GM18499 (cell line): ENCODE results near the gene PLG.
"Not testable (repeated sequence)": the region's sequence is repeated elsewhere in the genome, so short reads cannot be mapped to it uniquely, and the experiment has no call there.

ENCODE experiments used
- ATAC-seq: cut with Tn5 transposase; IDR thresholded peaks from one replicate; pipeline ENCODE4 v1.9.1; 2021; ENCODE audit warnings: moderate number of reproducible peaks; ENCODE audit not compliant: insufficient read depth, unreplicated experiment

PLG gene

DNA sequence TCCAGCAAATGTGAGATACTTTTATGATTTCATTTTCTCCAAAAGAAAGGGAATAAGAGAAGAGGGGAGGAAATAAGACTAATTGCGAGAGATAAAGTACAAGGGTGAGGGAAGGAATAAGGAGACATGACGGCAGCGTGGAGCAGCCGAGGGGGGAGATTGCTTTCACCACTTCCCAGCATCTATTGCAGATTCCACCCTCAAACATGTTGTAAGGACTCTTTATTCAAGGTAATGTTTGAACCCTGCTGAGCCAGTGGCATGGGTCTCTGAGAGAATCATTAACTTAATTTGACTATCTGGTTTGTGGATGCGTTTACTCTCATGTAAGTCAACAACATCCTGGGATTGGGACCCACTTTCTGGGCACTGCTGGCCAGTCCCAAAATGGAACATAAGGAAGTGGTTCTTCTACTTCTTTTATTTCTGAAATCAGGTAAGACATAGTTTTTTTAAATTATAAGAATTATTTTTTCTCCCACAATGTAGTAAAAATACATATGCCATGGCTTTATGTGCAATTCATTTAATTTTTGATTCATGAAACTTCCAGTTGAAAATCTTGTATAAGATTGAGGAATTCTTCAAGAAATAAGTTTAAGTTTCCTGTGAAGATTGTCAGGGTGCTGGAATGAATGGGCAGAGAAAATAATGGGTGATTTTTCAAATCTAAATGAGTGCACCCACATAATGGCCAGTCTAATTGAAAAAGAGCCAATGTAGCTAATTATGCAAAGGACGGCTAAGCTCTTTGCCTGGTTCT lies at the start of gene PLG:
Gene PLG, plus strand, starts transcription at position 327 of the 763 bp plus-strand sequence. Its CDS starts 61 bp downstream, at position 388.
- not testable (repeated sequence) for ATAC-seq

GRCh38 chr6:160659562-160659961 lies 42.5 kb upstream of the PLG start:
- no peak for ATAC-seq

DNA sequence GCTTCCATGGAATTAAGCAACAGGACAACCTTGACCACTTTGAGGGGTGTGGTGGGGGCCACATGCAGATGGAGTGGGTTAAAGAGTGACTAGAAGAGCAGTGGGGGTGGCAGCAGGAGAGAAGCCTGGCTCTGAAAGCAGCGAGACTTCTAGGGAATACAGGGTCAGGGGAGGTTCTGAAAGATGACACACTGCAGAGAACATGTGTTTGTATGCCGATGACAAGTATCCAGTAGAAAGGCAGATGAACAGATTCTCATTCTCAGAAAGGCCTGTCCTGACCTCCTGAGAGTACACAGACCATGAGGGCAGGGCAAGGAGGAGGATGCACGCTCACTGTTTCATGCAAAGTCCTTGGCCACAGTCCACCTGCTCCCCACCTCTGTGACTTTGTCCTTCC lies 40.8 kb upstream of the PLG start:
- no peak for ATAC-seq

- no peak for ATAC-seq
These were observed 39.6 kb upstream of the PLG start for GRCh38 chr6:160662429-160662828.

DNA sequence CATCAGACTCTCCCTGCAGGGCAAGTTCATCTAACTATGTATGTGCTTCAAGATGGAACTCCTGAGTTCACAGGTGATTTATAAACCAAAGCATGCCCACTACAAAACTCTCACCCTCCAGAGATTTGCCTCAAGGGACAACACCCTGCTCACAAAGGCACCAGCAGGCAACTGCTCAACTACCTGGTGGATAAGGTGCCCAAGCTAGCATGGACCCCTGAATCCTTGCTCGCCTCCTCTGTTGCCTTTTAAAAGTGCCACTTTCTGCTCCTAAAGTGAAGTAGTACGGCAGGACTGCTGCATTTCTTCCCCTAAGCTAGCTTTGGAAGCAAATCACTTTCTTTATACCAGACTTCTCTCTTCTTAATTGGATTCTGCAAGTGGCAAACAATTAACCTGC lies 39.2 kb upstream of the PLG start:
- ATAC-seq = no peak

- ATAC-seq = not testable (repeated sequence)
These were observed 37.8 kb upstream of the PLG start, which contains the start of gene LPA for GRCh38 chr6:160664198-160664597. TSS of gene LPA (minus strand) at chr6:160664275. CDS start at chr6:160664214, 61 bp downstream.

DNA sequence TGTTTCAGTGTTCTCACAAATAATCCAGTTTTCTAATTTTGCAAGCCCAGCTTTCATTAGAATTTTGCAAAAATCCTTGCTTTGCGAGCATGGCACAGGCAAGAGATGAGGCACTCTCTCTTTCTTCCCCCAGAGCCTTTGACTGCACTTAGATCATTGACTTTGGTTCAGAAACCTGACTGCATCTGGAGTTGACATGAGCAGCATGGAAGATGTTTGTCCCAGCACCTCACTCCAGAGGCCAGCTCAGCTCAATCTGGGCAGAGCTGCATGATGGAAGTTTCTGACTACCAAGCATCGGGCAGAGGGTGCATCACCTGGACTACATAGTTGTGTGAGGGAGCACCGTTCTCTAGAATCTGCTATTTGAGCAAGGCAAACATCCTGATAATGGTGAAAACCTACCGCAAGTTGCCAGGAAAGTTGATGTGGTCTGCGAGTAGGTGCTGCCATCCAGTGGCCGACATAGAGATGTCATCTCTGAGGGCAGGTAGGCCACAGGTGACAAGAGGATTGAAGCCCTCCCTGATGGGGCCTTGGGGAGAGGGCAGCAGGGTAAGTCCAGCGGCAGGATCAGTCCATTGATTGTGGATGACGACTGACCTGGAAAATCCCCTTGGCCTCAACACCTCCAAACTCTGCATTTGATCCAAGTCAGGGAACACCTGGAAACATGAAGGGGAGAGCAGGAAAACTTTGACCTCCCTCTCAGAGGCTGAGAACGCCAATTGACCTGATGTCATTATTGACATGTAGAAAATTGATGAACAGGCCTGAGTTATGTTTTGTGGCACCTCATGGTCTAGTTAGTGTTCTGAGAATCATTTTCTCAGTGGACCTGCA lies 34.2 kb upstream of the PLG start:
- ATAC-seq = peak; percentile 77

GRCh38 chr6:160668589-160668988 lies 33.5 kb upstream of the PLG start:
- ATAC-seq = no peak

- ATAC-seq = not testable (repeated sequence)
These were observed 25.6 kb upstream of the PLG start for GRCh38 chr6:160676418-160676817.

DNA sequence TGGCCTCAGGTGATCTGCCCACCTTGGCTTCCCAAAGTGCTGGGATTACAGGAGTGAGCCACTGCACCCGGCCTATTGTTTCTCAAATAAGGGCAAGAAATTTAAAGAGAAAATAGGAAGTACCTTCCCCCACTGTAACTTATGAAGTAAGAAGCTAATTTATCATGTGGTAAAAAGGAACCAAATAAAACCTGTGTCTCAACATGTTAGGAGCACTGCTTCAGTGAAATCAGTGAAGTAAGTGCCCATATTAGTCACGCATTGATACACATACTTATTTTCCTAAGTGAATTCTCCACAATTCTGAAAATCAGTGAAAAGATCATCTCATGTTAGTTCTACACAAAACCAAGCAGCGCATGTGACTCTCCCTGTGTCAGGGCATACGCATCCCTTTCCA lies 23.8 kb upstream of the PLG start:
- ATAC-seq = no peak

DNA sequence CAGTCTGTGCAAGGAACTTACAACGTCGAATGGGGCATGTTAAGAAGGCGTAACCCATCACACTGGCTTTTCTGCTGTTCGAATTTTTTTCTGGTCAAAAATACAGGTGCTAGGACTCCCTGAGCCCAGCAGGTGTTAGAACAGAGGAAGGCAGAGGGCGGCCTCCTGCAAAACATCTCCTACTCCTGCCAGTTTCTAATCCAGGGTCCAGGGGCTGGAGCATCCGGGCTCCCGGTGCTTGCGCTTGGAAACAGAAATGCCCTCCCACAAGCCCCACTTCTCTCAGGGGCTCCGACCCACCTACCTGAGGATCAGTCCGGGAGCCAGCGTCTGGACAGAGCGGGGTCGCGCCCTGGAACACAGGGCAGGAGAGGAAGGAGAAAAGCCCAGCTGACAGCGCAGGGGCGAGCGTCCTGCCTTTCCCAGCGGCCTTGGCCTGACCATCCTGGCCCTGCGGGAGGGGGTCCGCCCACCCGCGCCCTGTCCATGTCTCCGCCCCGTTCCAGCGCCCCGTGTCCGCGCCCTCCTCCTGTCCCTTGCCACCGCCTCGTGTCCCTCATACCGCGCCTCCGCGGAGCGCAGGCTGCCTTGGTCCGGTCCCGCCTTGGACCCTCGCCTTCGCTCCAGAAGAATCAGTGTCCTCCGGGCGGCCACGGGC lies 23.2 kb upstream of the PLG start:
- ATAC-seq = no peak

DNA sequence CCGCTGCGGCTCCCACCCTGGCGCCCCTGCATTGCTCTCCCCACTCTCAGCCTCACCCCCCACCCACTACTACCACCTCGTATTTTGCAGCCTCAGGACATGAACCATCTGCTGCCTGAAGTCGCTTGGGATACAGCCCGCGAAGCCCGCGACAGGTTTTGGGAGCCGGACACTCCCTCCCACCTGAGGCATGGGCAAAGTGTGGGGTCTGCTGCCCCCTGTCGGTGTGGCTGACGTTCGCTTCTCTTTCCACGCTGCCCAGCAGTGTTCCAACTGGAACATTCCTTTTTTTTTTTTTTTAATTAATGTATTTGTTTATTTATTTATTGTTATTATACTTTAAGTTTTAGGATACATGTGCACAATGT lies 22.7 kb upstream of the PLG start:
- no peak for ATAC-seq

GRCh38 chr6:160685101-160685761 lies 16.8 kb upstream of the PLG start:
- not testable (repeated sequence) for ATAC-seq

DNA sequence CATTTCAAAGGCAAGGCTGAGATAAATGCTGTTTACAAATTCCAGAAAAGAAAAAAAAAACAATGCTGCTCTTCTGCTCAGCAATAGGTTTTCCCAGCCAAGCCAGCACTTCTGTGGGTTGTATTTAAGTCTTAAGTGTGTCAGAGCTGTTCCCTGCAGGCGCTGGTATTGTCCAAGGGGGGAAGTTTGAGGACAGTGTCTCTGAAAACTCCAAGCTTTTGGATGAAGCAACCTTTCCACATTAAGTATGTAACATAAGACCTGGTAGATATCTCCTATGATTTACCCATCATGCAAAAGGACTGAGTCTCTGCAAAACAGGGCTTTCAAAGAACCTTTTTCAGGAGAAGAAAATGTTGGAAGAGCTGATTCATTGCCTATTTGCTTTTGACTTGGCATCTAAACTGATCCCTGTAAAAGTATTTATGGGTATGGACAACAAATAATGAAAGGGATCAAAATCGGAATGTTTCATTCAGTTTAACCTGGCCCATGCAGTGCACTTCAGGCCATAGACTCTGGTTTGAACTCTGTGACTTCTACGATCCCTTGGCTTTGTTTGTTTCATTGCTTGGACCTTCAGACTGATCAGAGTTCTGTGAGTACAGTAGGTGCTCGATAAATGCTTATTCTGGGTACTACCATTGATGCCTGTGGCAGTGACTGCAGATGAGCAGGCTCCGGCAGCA lies 16.1 kb upstream of the PLG start:
- ATAC-seq = no peak

DNA sequence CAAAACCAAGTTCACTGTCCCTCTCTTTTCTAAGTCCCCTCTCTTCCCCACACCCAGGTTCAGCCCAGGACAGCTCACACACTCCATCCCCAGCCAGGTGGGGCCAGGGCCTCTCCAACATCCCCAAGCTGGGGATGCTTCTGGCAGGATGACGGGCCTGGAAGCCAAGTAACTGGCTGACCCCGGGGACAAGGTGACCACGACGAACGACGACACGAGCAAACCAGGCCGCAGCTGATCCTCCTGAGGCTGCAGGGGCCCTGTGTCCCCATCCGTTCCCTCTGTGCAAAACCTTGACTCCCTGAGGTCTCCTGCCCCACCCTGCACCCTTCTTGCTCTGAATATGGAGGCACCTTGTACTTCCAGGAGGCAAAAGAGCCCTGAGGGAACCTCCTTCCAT lies 11.6 kb upstream of the PLG start:
- ATAC-seq = no peak

GRCh38 chr6:160691617-160692016 lies 10.4 kb upstream of the PLG start:
- ATAC-seq = no peak

DNA sequence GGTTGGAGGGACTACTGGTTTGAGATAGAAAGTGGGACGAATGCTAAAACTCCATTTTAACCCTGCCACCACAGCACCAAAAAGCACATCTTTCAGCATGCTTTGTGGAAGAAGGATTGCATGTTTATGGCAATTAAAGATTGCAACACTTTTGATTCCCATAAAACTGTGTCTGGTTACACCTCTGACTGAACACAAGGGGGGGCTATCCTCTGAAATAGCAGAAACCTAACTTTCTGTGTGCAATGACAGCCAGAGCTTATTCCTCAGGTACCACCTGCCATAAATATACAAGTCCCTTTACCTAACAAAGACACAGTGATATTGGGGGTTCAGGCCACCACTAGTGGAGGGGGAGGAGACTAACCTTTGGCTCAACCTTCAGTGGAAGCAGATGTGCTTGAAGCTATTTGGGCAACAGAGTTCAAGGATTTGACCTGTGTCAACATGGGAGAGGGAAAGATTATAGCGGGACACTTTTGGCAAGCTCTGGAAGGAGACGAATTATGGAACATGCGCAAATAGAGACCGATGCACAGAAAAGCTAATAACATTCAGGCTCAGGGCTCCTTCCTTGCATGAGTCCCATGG lies 9.6 kb upstream of the PLG start:
- ATAC-seq = no peak

DNA sequence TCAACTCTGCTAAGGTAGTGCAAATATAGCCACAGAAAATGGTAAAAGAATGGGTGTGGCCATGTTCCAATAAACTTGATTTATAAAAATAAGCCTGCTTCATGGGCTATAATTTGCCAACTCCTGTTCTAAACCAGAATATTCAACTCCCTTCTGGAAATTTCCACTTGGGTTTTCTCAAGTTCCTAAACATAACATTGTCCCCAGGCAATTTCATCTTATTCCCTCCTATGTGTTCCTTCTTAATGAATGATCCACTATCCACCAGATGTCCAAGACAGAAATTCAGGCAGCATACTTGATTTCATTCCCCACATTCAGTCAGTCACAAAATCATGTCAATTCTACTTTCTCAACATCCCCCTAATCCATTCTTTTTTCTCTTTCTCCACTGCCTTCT lies 7.0 kb upstream of the PLG start:
- ATAC-seq = not testable (repeated sequence)

GRCh38 chr6:160695622-160696021 lies 6.4 kb upstream of the PLG start:
- not testable (repeated sequence) for ATAC-seq
